GF-D8 (cell line): ENCODE results near the gene KLHDC7A.

Source experiments
- DNase-seq: peaks from one replicate; lab custom pipeline; 2025; lab: John Stamatoyannopoulos, UW

The KLHDC7A gene

DNA sequence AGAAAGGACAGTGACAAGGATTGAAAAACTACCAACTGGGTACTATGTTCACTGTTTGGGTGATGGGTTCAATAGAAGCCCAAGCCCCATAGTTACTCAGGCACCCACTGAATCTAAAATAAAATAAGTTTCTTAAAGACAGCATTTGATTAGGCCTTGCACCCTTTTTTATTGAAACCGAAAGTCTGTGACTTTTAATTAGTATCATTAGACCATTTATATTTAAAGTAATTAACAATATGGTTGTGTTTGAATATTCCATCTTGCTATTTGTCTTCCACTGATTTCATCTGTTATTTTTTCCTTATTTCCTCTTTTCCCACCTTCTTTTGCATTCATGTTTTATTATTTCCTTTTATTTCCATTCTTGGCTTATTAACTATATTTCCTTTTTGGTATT lies 27.4 kb downstream of the KLHDC7A start:
- DNase-seq, result no peak

DNA sequence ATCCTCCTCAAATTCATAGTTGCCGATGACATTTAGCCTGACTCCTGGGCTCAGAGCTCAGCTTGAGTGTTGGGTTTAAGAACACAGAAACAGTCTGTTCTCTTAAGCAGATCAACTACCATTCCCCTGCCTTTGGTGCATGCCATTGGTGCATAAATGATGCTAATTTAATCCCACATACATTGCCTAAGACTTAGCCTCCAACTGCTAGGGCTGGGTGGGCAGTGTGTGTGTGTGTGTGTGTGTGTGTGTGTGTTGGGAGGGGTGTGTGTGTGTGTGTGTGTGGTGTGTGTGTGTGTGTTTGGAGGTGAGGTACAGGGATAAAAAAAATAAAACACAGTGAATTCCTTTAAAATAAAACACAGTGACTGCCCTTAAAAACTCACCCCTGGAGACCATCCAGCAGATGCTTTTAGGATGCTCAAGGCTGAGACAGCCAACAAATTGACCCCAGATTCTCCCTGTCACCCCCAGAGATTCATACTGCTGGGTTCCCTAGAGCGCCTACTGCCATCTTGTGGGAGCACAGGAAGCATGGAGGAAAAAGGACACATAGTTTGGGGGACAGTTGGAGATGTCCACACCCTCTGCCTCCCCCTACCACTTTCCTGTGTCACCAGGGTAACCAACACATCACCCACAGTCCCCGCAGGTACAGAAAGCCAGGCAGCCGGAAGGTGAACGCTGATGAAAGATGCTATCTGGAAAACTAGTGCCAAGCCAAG lies 30.6 kb downstream of the KLHDC7A start:
- DNase-seq, result no peak

DNA sequence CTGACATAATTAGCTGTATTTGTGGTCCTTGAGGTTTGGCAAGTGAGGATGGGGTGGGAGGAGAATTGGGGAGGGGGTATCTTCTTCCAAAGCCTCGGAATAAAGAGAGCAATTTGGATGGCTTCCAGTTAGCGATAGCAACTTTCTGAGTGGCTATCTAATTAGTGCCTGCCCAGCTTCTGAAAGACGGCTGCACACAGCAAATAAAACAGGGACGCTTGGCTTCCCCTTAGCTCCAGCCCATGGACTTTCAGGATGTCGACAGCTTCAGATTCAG lies 31.1 kb downstream of the KLHDC7A start:
- DNase-seq, result no peak

DNA sequence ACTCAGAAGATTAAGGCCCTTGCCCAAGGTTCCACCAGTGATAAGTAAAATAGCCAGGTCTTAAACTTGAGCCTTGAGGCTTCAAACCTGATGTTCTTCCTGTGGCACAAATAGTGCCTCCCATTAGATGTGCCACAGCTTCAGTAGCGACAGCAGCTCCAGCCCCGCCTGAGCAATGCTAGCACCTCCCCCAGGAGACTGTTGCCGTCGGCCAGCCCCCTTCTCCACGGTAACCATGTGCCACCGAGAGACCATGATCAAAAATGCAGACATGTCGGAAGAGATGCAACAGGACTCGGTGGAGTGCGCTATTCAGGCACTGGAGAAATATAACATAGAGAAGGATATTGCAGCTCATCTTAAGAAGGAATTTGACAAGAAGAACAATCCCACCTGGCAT lies 32.2 kb downstream of the KLHDC7A start:
- DNase-seq, result no peak

DNA sequence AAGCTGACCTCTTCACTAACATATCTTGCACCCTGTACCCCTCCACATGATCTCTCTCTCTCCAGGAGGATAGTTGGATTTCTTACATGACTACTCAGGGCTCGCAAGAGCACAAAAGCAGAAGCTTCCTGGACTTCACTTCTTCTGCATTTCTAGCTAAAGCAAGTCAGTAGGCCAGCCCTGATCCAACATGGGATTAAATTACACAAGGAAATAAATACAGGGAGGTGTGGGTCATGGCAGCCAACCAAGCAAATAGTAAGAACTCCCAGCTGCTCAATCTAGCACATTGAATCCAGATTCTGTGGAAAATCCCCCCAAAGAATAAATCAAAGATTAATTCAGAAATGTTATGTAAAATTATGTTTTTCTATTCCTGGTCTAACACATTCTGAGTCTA lies 33.3 kb downstream of the KLHDC7A start:
- no peak for DNase-seq

DNA sequence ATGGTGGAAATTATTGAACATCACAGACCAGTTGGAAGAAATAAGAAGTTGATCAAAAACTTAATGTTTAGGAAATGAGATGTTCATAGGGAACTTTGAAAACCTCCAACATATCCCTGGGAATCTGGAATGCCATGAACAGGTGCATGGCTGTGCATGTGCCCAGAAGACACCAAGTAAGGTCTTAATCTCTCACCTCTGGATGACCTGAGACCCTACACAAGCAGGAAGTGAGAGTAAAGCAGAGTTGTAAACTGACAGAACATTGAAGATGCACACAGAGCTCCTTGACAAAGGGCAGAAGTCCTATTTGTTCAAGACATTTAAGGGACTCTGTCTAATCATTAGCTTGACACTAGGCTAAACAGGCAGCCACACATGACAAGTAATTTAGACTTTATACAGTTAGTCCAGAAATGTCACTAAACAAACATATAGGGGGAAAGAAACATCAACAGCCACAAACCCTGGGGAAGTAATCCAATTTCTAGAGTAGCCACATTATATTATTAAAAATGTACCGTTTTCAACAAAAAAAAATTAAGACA lies 34.5 kb downstream of the KLHDC7A start:
- no peak for DNase-seq

DNA sequence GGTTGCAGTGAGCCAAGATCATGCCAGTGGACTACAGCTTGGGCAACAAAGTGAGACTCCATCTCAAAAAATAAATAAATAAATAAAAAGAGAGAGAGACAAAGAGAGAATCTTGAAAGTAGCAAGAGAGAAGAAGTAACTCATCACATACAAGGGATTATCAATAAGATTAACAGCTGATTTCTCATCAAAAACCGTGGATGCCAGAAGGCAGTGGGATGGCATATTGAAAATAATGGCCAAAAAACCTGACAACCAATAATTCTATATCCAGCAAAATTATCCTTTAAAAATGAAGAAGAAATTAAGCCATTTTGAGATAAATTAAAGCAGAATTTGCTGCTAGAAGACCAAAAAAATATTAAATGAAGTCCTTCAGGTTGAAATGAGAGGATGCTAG lies 35.7 kb downstream of the KLHDC7A start:
- DNase-seq, result no peak

DNA sequence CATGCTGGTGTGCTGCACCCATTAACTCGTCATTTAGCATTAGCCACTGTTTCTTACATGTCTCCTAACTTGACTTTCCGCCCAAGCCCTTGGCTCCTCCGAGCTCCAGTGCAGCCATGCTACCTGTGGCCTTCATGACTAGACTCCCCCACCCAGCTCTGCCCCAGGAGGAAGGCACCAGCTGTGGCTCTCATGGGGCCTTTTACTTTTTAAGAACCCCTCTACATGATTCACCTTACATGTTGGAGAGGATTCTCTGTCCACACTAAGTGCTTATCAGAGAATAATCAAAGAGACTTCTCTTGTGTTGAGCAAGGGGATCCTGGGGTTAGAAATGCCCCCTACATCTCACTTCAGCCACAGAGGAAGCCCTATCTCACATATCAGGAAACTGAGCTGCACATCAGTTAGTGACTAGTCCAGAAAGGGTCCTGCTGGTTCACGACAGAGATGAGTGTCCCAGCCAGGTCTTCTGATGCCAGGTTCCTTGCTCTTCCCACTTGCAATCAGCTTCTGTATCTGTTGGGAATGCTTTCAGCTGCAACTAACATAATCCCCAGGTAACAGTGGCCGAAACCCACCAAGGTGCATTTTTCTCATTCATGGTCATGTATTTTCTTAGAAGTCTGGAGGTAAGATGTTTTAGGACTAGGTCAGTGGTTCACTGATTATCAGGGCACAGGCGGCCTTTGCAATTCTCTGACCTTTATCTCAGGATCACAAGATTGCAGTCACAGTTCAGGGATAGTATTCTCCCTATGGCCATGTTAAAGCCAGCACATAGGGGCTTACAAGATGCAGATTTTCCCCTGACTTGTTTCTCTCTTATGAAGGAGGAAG lies 45.9 kb downstream of the KLHDC7A start:
- no peak for DNase-seq

DNA sequence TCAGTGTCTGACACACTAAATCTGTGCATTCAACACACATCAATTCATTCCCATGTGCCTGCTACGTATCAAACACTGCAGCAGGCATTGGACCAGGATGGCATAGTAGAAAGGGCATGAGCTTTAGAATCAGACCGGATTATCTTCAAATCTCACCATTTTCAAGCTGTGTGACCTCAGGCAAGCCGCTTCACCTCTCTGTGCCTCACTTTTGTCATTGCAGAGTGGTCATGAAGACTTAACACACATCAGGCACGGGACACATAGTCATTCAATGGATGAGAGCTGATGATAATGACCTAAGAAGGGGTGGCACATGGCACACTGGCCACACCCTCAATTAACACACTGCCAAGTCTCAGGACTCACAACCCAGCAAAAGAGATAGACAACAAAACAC lies 46.8 kb downstream of the KLHDC7A start:
- DNase-seq, result no peak

DNA sequence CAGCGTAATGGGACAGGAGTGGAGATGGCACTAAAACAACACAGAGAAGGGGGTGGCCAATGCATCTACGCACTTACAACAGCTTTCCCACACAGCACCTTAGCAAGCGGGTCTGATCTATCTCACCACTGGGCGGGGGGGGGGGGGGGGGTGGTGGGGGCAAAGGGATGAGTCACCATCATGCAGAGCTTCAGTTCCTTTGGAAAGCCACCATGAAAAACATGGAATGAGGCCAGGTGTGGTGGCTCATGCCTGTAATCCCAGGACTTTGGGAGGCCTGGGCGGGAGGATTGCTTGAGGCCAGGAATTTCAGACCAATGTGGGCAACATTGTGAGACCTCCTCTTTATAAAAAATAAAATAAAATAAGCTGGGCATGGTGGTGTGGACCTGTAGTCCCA lies 47.2 kb downstream of the KLHDC7A start:
- DNase-seq, result no peak

DNA sequence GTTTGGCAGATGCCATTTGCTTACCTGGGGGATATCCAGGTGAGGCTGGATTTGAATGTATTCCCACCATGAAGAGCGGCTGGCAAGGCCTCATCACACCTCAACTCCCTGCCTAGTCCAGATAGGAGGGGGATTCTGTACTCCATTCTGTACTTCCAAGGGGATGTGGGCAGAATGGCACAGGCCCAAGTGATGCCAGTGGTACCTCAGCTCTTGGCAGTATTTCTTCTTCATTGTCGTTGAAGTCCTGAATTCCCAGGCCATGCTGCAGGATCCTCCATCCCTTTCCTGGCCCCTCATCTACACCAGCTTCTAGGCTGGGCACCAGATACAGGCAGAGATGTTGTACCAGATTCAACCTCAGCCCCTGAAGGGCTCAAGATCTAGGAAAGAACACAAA lies 47.9 kb downstream of the KLHDC7A start:
- no peak for DNase-seq

DNA sequence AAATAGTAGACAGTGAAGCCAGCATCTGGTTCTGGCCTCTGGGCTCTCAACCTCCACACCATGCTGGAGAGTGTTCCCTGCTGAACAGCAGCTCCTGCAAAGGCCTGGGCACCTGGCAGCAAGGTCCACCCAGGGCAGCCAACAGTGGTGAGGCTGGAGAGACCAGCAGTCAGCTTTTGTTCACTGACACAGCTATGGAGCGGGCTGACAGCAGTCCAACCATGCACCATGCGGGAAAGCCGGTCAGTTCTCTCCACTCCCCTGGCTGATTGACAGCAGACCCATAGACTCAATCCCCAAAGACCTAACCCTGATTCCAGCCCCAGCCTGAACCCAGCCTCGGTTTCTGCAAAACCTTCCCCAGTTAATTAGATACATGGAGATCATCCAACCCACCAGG lies 49.0 kb downstream of the KLHDC7A start:
- no peak for DNase-seq

DNA sequence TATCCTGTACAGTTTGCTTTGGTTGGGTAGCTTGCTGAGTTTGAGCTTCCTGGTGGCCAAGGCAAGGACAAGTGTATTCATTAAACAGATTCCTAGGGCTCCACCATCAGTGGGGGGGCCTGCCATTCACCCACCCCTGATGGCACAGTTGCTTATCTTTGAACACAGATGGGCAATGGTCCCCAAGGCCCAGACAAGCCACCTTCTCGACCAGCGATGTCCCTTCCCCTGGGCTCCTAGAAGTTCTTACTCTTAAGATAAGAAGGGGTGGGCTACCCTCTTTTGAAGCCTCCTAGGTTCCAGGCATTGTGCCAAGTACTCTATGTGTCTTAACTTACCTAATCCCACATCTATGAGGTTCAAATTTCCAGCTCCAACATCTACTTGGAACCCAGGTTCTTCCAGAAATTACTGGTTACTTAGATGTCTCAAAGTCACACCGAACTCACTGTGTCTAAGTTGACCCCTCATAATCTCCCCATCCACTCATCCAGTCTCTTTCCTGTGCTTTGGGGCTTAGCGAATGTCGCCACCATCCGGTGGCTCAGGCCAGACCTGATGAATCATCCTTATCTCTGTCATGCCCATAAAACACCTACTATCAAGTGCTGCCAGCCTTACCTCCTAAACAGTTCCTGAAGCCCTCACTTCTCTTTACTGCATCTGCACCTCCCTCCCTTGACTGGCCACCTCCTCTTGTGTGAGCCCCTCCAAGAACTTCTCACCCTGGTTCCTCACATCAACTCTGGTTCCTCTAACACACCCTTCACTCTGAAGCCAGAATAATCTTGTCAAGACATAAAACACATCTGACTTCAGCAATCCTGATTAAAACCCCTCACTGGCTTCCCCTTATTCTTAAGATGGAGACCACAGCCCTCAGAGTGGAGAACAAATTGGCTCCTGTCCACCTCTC lies 50.1 kb downstream of the KLHDC7A start:
- DNase-seq, result no peak

DNA sequence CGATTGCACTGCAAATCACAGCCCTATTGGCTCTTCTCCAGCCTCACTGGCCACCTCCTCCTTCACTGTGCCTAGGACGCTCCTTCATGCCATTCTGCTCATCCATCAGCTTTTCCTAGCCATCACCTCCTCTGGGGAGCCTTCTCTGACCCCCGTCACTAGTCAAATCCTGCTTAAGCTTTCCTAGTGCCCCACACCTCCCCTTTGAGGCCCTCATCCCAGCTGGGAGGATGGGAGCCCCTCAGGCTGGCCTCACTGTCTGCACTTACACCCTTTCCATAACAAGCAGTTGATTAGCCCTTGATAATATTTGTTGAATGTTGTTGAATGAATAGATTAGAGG lies 50.7 kb downstream of the KLHDC7A start:
- DNase-seq, result no peak

DNA sequence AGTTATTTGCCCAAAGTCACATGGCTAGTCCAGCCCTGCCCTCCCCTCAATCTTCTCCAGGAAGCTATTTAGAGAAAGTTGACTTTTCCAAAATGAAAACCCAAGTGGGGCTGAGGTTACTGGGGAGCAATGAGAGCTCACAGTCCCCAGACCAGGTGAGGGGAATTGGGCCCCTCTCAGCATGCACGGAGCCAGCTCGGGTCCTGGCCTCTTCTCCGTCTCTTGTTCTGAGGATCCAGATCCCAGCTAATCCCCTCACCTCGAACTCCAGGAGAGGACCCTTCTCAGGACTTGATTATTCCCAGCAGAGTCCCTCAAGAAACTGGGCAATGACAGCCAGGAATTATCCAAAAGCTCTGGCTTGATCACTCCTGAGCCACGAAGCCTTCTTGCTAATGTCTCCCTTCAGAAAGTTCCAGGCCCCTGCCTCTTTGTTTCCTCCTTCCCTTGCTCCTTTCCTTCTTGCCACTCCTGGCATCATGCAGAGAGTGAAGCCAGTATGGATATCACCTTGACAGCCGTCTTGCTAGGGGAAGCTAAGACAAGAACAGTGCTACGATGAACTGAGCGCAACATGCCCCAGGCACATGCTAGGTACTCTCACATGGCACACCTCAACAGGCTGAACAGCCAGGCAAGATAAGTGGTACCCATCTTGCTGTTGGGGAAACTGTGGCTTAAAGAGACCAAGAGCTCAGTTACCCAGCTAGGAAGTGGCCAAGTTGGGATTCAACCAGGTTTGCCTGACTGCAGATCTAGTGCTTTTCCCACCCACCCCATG lies 51.9 kb downstream of the KLHDC7A start:
- no peak for DNase-seq

DNA sequence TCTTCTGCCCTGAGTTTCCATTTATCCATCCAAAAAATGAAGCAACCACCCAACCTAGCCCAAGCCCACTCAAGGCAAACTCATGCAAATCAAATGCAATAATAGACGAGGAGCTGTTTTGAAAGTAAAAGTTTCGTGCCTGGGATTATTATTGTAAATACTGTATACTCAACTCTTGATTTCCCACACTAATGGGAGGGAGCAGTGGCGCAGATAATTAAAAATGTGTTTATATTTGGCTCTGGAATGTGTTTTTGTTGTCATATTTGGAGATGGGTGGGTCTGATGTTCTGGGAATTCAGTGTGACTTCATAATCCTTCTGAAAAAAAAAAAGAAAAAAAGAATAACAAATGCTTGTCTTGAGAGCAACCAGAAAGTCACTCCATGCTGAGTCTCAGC lies 52.5 kb downstream of the KLHDC7A start:
- no peak for DNase-seq

DNA sequence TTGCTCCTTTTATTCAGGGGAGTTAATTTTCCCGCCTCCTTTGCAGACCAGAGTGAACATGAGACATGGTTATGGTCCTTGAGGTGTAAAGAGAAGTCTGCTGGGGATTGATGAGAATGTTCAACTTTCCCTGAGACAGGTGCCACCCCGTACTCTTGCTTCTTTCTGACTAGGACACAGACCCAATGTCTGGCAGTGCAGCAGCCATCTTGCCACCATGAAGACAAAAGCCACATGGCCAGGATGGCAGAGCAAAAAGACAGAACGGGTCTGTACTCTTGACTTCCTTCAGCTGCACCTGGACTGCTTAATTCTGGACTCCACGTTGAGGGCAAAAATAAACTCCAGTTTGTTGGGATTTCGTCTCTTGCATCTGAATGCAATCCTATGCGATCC lies 54.1 kb downstream of the KLHDC7A start:
- DNase-seq, result no peak
